Activated CD4-positive, CD25-positive, alpha-beta regulatory T cell treated with anti-CD3 and anti-CD28 coated beads, Interleukin-2, amount 50 U/mL, for 72 hours (primary cell): ENCODE measurements around the gene NUDT8.
A peak's percentile ranks its signal among the peaks of the same experiment; 100 is the strongest.
"Not testable (repeated sequence)": the region's sequence is repeated elsewhere in the genome, so short reads cannot be mapped to it uniquely, and the experiment has no call there.

Source experiments
- DNase-seq: peaks from one replicate; pipeline ENCODE4 v3.0.0; 2021

Gene NUDT8

GRCh38 chr11:67659651-67660165 is 30.0 kb upstream of the NUDT8 start:
- not testable (repeated sequence) for DNase-seq

- no peak for DNase-seq
These were observed 27.6 kb upstream of the NUDT8 start for GRCh38 chr11:67657300-67657699.

- DNase-seq: no peak
These were observed 26.7 kb upstream of the NUDT8 start for GRCh38 chr11:67656278-67656922.

GRCh38 chr11:67654225-67654624 is 24.5 kb upstream of the NUDT8 start:
- DNase-seq: no peak

- DNase-seq: no peak
These were observed 23.5 kb upstream of the NUDT8 start for GRCh38 chr11:67652965-67653845.

- no peak for DNase-seq
These were observed 22.4 kb upstream of the NUDT8 start for GRCh38 chr11:67651976-67652781.

GRCh38 chr11:67649634-67650510 is 20.1 kb upstream of the NUDT8 start:
- no peak for DNase-seq

- DNase-seq: no peak
These were observed 19.3 kb upstream of the NUDT8 start for GRCh38 chr11:67648796-67649613.

GRCh38 chr11:67648140-67648795 is 18.5 kb upstream of the NUDT8 start:
- DNase-seq: no peak

- DNase-seq: no peak
These were observed 17.7 kb upstream of the NUDT8 start for GRCh38 chr11:67647471-67647870.

- peak; percentile 62 for DNase-seq
These were observed 17.0 kb upstream of the NUDT8 start for GRCh38 chr11:67646535-67647336.

GRCh38 chr11:67645521-67646461 is 16.1 kb upstream of the NUDT8 start:
- no peak for DNase-seq

- DNase-seq: no peak
These were observed 15.0 kb upstream of the NUDT8 start for GRCh38 chr11:67644472-67645418.

GRCh38 chr11:67644042-67644441 is 14.3 kb upstream of the NUDT8 start:
- no peak for DNase-seq

GRCh38 chr11:67642173-67643120 is 12.7 kb upstream of the NUDT8 start:
- no peak for DNase-seq
